ENCODE results near the gene LEP.

GRCh38 chr7:128197989-128198580 lies 43.0 kb upstream of the LEP start:
- no peak for TF ChIP-seq POLR2A (IDR thresholded peaks at IDR 0.05)
- no peak for TF ChIP-seq CTCF (IDR thresholded peaks at IDR 0.05)
